ENCODE data around the gene AIM2.
A peak's percentile ranks its signal among the peaks of the same experiment; 100 is the strongest.
"Not testable (repeated sequence)": the region's sequence is repeated elsewhere in the genome, so short reads cannot be mapped to it uniquely, and the experiment has no call there.

Gene AIM2

GRCh38 chr1:159077120-159077961, 775 bp upstream of the AIM2 start:
- DNase-seq, result peak; percentile 92 to 97

- DNase-seq, result peak in 1 of 2 donors; percentile 68
Measured at GRCh38 chr1:159071970-159072582, 4.5 kb downstream of the AIM2 start.

GRCh38 chr1:159068886-159069285, 7.7 kb downstream of the AIM2 start:
- DNase-seq, result peak in 1 of 2 donors; percentile 31

DNA sequence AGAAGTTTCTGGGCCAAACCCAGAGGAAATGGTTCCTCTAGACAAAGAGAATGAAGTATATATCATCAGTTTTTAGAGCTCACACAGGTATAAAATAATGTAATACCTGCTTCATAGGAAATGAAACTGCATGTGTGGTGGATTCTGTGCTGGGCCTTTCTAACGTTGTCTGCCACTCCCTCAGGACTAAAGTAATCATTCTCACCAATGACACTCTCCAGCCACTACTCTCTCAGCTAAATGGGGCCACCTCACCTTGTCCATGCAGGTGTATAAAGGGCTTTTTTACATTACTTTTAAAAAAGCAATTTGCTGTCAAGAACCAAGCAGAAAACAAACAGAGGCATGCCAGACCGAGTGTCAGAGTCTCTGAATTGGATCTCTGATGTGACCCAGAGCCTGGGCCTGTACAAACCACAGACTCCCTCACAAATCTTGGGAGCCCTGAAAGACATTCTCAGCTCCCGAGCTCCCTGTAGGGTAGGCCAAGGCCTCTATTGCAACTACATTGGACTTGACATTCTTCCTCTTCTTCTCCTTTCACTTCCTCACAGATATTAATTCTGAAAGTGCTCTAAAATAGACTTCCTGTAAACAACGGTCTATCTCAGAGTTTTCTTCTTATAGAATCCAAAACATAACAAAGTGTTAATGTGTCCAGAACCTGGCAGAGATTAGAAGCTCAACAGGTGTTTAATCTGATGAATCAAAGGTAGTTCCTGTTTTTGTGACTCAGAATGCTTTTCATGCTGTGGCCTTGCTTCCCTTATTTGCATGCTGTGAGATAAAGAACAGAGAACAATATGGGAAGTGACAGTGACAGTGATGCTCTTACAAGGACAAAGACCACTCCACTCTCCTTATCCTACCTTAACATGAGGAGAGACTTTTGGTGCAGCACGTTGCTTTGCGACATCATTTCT, 8.6 kb downstream of the AIM2 start:
- peak; percentile 46 to 50 for DNase-seq

DNA sequence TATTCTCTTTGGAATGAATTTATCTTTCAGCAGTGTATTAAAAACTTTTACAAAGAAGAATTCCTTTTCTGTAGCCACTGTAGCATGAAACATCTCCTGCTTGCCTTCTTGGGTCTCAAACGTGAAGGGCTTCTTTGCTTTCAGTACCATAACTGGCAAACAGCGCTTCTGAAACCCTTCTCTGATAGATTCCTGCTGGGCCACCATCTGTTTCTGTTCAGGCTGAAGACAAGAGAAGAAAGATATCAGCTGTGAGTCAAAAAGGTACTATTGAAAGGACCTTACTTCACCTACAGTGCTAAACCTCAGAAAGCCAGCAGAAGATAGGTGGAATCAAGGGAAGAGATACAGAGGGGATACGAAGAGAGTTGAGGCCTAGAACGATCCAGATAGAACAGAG, 10.5 kb downstream of the AIM2 start:
- no peak for DNase-seq

GRCh38 chr1:159065106-159065505, 11.5 kb downstream of the AIM2 start:
- DNase-seq, result no peak

GRCh38 chr1:159058751-159059150, 17.8 kb downstream of the AIM2 start:
- DNase-seq, result no peak

- DNase-seq, result no peak
Measured at GRCh38 chr1:159056069-159056698, 20.4 kb downstream of the AIM2 start.

GRCh38 chr1:159055181-159055641, 21.4 kb downstream of the AIM2 start:
- peak; percentile 15 to 17 for DNase-seq

DNA sequence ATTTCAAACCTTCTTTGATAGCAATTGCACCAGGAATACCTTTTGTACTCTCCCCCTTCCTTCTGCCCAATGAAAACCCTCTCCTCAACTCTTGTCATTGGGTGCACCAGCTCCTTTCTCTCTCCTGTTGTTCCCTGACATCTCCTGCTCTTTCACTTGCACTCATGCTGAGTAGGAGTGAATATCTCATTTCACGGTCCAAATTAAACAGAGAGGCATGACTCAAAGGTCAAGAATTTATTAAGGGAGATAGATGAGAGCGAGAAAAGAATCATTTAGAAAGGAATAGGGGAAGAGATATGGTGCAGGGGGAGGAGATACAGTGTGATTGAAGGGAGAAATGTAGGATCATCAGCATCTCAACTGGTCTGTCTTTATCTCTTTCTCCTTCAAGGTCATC, 22.1 kb downstream of the AIM2 start:
- DNase-seq, result no peak

DNA sequence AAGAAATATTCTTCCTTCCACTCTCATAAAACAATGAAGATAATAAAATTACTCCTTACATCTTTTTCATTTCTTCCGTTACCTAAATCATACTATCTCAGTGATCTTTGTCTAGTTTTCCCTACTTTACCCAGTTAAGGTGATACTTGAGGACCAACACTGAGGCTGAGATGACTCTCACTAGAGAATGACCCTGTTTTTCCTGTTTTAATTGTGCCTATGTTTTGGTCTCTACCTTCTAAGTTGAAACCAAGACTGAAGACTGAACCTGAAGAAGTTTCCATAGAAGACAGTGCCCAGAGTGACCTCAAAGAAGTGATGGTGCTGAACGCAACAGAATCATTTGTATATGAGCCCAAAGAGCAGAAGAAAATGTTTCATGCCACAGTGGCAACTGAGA, 25.1 kb downstream of the AIM2 start:
- DNase-seq, result no peak

- DNase-seq, result peak in 1 of 2 donors; percentile 54
Measured at GRCh38 chr1:159046486-159046885, 30.1 kb downstream of the AIM2 start.

GRCh38 chr1:159040893-159041724, 35.5 kb downstream of the AIM2 start:
- no peak for DNase-seq

GRCh38 chr1:159040206-159040605, 36.4 kb downstream of the AIM2 start:
- DNase-seq, result no peak

DNA sequence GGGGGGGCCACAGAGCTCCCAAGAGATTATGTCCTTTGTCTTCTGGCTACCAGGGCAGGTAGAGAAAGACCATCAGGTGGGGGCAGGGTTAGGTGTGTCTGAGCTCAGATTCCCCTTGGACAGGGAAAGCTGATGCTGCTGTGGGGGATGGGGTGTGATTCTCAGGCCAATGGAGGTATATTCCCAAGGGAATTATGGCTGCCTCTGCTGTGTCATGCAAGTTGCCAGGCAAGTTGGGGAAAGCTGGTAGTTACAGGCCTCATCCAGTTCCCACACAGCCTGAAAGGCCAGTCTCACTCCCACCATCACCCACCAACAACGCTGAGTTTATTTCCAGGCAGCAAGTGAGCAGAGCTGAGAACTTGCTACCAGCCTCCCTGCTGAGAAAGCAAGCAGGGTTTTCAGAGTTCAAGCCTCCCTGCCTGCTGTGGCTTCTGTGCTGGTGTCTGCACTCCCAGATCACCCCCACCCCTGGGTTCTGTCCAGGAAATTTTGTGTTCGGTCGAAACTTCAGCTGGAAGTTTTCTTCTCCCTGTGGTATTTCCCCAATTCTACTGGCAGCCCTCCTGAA, 45.6 kb downstream of the AIM2 start:
- no peak for DNase-seq

- no peak for DNase-seq
Measured at GRCh38 chr1:159030311-159030710, 46.3 kb downstream of the AIM2 start.

DNA sequence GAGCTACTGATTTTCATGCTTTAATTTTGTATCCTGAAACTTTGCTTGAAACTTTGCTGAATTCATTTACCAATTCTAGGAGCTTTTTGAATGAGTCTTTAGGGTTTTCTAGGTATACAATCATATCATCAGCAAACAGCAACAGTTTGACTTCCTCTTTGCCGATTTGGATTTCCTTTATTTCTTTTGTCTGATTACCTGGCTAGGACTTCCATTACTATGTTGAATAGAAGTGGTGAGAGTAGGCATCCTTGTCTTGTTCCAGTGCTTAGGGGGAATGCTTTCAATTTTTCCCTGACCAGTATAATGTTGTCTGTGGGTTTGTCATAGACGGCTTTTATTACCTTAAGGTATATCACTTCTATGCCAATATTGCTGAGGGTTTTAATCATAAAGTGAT, 49.7 kb downstream of the AIM2 start:
- not testable (repeated sequence) for DNase-seq

DNA sequence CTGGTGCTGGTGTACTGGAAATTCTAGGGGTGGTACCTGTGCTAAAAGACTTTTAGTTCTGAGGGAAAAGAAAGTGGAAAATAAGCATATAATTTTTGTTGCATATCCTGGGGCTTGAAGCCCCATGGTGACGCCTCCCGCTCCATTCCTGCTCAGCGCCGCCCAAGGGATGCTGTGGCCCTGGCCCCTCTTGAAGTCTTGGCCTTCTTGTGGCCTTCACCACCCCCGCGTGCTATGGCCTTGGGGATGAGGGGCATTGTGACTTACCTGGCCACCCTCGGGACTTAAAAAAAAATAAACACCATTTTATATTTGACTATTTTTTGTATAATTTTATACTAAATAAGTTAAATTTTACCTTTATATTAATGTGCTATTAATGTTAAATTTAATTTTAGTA, 51.5 kb downstream of the AIM2 start:
- no peak for DNase-seq

GRCh38 chr1:159023723-159024122, 52.8 kb downstream of the AIM2 start:
- DNase-seq, result no peak

GRCh38 chr1:159015440-159015909, 61.1 kb downstream of the AIM2 start:
- DNase-seq, result peak; percentile 72 to 81

GRCh38 chr1:159014851-159015250, 61.7 kb downstream of the AIM2 start:
- no peak for DNase-seq
